Activated gamma-delta T cell treated with anti-CD3 and anti-CD28 coated beads, Interleukin-2, amount 50 U/mL, for 16 hours (primary cell): ENCODE data around the gene ZFP14.
"Not testable (repeated sequence)": the region's sequence is repeated elsewhere in the genome, so short reads cannot be mapped to it uniquely, and the experiment has no call there.

Source experiments
- DNase-seq: peaks from one replicate; pipeline ENCODE4 v3.0.0-alpha.2; 2020; ENCODE audit warnings: low read depth

Gene ZFP14

GRCh38 chr19:36331353-36332228 lies 47.4 kb downstream of the ZFP14 start:
- peak; percentile 17 for DNase-seq

- DNase-seq: no peak
Measured at GRCh38 chr19:36330216-36330615, 48.8 kb downstream of the ZFP14 start.

- not testable (repeated sequence) for DNase-seq
Measured at GRCh38 chr19:36329534-36329933, 49.5 kb downstream of the ZFP14 start.

GRCh38 chr19:36326649-36327048 lies 52.4 kb downstream of the ZFP14 start:
- not testable (repeated sequence) for DNase-seq

GRCh38 chr19:36315164-36315563 lies 63.8 kb downstream of the ZFP14 start:
- not testable (repeated sequence) for DNase-seq

GRCh38 chr19:36314053-36314452 lies 64.9 kb downstream of the ZFP14 start:
- DNase-seq: not testable (repeated sequence)

- not testable (repeated sequence) for DNase-seq
Measured at GRCh38 chr19:36311098-36311760, 67.8 kb downstream of the ZFP14 start.

- DNase-seq: not testable (repeated sequence)
Measured at GRCh38 chr19:36310416-36310990, 68.5 kb downstream of the ZFP14 start.

- DNase-seq: not testable (repeated sequence)
Measured at GRCh38 chr19:36309759-36310158, 69.2 kb downstream of the ZFP14 start.

GRCh38 chr19:36309309-36309708 lies 69.7 kb downstream of the ZFP14 start:
- not testable (repeated sequence) for DNase-seq

- not testable (repeated sequence) for DNase-seq
Measured at GRCh38 chr19:36292317-36292716, 86.7 kb downstream of the ZFP14 start.
